GM15510 (cell line): ENCODE data around the gene MXD4.

ENCODE experiments used
- POLR2A ChIP-seq: IDR thresholded peaks from 3 replicates; pipeline ENCODE4 v1.6.1; 2011; ENCODE audit warnings: borderline replicate concordance; ENCODE audit not compliant: insufficient read length; ENCODE audit errors: extremely low read depth

Gene MXD4

DNA sequence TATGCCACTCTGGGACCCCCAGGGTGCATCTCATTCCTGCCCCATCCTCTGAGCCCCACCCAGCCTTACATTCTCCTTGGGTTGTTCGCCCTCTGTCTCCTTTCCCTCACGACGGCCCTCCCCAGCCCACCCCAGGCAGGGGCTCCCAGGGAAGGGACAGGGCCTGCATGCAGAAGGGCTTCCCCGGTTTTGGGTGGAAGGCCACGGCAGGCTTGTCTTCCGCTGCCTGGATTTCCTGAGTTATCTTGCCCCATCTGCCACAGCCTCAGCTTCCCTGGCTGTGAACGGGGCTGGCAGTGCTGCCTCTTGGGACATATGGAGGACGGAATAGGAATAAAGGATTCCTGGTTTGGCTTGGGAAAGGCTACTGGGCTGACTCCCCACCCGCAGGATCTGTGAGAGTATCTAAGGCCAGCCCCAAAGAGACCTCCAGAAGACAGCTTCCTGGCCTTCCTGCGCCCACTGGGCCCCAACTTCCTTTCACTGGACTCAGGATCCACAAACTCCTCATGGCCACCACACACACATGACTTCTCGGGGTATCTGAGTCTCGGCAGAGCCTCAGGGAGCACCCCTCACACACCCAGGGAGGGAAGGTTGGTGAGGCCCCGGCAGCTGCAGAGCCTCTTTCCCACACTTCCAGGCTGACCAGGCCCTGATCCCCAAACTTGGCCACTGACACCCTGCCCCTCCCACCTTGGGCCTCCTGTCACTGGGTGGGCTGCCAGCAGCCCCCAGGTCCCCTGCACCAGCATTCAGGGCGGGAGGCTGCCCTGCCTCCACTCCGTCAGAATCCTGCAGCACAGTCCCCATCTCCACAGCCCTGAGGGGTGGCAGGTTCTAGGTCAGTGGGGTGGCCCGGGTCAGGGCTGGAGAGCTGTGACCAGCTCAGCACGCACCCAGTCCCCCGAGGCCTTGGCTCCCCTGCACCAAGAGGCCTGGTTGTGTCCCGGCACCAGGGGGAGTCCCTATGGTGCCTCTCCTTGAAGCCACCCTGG lies 3.5 kb upstream of the MXD4 start:
- no peak for TF ChIP-seq POLR2A

DNA sequence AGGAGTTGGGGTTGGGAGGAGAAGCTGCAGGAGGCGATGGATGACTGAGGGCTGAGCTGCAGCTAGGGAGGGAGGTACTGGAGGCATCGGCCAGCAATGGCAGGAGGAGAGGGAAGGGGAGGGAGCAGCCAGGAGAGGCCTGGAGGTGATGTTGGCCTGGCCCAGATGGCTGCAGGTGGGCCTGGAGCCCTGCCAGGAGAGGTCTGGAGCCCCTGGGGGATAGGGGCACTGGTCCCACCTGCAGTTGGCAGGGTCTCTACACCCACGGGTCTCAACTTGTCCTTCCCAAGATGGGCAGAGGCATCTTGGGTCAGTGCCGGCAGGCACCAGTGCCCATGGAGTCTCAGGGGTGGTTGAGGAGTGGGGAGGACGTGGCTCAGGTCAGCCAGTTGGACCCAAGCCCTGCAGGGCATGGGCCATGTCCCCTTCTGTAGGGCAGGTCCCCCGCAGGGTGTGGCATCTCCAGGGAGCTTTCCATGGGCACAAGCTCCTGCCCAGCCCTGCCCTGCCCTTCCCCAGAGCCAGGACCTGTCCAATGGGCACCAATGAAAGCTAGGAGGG lies 2.7 kb upstream of the MXD4 start:
- no peak for TF ChIP-seq POLR2A

DNA sequence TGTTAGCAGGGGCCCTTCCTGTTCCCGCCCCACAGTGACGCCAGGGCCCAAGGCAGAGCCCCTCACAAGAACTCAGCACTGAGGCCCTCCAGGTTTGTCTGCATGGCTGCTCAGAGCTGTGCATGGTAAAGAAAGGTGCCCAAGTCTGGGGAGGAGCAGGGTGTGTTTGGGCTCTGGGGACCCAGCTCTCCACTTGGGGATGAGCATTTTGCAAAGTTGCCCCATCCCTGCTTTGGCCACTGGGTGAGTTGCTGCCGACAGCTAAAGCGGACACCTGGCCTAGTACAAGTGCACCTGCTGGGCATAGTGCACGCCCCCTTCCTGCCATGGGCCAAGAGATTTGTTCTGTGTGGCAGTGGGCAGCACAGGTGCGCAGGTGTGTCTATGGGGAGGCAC lies 2.0 kb upstream of the MXD4 start:
- no peak for TF ChIP-seq POLR2A

DNA sequence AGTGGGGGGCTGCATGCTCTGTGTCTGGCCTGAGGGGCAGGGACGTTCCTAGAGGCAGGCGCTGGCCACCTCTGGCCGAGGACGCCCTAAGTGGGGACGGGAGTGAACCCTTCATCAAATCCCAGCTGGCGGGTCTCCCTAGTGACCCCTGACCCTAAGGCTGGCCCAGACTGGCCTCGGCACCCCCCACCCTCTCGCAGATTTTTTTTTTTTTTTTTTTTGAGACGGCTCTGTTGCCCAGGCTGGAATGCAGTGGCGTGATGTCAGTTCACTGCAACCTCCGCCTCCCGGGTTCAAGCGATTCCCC lies 988 bp upstream of the MXD4 start:
- TF ChIP-seq POLR2A, result no peak

DNA sequence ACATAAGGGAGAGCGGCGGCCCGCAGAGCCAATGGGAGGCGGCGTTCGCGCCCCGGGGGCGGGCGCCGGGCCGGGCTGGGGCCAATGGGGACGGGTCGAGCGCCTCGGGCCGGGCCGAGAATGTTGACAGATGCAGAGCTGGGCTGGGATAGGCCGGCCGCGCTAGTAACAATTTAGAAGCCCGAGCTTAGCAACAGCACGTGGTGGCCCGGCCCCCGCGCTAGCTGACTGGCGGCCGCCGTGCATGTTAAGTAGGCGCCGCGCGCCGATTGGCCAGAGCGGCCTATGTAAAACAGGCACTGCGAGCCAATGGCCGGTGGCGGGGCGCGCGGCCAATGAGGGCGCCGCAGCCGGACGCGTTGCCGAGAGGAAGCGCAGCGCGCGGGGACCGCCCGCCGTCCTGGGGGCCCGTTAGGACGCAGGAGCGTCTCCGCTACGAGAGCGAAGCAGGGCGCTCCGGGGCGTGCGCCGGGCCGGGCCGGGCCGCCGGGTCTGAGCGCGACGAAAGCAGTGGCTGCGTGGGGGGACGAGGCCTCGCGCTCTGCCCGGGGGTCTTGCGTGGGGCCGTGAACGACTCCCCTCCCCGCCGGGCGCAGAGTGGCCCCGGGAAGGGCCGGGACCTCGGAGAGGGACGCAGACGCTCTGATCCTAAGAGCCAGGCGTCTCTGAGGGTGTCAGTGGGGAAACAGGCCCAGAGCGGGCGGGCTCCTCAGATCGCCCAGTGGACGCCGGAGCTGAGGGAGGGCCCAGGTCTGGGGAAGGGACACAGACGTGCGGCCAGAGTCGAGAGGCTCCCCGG lies 435 bp upstream of the MXD4 start:
- peak; percentile 94 for TF ChIP-seq POLR2A

DNA sequence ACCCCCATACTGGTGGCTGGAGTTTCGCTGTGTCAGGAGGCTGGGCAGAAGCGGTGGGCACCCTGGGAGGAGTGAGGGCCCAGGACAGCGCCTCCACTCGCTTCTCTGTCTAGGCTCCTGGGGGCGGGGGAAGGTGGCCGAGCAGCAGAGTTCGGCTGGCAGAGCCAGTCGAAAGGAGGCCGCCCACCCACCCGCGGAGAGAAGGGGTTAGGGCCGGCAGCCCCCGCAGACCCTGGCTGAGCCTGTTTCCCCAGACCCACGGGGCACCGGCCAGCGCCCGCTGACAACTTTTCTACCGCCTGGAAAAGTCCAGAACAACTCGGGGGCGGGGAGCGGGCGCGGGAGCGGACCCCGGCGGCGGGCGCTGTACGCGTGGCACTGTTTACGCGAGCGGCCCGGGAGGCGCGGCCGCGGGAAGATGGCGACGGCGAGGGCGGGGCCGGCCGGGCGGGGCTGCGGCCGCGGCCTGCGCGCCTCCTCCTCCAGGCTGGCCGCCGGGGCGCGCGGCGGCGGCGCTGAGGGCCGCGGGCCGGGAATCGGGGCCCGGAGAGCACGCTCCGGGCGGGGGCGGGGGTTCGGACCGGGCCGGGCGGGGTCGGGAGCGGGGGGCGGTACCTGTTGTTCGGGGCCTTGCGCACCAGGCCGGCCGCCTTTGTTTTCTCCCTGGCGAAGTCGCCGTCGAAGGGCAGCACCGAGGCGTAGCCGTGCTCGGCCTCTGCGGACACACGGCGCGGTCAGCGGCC lies 628 bp downstream of the MXD4 start:
- peak; percentile 22 for TF ChIP-seq POLR2A

DNA sequence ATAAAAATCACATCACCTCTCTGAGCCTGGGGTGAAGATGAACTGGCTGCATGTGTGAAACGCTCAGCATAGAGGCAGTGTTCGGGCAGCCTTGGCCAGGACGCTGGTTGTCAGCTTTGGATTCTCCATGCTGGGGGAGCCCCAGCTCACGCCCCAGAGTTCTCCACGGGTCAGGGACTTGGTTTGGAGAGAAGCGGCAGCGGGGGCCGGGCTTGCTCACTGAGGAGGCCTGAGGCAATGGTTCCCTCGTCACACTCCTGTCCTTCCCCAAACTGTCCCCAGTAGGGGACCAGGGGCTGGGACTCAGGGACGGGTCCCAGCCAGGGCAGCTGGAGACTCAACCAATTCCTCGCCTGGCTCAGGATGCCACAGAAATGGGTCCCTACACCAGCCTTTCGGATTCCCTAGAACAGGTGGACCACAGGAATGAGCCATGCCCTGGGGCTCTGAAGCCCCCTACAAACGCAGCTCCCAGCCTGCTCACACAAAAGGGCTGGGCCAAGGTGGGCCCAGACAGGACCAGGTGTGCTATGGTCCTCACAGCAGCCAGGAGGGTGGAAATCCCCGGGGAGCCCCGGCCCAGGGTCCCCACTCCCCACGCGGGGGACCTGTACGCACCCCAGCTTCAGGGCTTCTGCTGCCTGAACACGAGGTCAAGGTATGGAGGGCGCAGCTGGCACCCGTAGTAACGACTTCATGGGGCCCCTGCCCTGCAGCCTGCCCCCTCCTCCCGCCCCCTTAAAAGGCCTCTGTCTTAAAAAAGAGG lies 1.4 kb downstream of the MXD4 start:
- no peak for TF ChIP-seq POLR2A

DNA sequence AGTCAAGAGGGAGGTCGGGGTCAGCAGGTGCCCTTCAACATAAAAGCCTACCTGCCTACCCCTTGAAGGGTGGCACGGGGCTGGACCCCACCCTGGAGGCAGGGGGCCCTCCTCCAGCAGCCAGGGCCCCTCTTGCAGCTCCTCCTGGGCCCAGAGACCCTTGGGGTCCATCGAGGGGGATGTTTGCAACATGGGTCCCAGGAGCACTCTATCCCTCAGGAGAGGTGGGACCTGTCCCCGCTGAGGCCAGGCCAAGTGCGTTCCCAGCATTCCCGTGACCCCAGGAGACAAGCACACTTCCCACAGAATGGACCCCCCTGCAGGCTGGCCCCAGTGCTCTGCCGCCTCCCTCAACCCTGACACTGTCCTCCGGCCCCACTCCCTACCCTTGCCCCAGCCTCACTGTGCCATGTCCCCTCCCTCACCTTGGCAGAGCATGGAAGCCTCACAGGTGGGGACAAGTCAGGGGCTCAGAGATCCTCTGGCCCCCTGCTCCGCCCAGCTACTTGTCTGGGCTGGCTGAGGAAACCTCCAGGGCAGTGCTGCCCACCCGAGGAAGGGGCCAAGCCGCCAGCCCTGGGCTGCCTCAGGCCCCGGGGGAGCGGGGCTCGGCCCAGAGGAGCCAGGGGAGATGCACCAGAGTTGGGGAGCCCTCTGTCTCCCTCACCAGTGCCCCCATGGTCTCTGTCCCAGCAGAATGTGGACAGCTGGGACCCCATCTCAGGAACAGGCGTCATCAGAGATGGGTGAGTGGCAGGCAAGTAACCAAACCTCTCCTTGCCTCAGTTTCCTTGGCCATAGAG lies 2.2 kb downstream of the MXD4 start:
- TF ChIP-seq POLR2A, result no peak

DNA sequence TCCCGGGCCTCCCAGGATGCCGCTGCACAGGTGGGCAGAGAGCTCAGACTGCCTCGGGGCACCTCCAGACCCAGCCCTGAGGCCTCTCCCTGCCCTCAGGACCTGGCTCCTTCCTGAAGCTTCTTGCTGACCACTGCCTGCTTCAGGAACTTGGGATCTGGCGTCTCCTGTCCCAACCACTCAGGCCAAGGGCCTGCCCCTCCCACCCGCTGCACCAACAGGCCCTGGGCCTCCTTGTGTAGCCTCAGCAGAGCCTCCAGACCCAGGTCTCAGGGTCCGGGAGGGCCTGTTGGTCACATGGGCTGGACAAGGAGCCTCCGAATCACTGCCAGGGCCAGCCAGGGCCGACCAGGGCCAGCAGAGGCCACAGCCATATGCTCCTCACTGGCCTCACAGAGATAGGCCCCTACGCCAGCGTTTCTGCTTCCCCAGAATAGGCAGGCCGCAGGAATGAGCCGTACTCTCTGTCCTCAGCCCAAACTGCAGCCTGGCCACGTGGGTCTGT lies 2.8 kb downstream of the MXD4 start:
- TF ChIP-seq POLR2A, result no peak

DNA sequence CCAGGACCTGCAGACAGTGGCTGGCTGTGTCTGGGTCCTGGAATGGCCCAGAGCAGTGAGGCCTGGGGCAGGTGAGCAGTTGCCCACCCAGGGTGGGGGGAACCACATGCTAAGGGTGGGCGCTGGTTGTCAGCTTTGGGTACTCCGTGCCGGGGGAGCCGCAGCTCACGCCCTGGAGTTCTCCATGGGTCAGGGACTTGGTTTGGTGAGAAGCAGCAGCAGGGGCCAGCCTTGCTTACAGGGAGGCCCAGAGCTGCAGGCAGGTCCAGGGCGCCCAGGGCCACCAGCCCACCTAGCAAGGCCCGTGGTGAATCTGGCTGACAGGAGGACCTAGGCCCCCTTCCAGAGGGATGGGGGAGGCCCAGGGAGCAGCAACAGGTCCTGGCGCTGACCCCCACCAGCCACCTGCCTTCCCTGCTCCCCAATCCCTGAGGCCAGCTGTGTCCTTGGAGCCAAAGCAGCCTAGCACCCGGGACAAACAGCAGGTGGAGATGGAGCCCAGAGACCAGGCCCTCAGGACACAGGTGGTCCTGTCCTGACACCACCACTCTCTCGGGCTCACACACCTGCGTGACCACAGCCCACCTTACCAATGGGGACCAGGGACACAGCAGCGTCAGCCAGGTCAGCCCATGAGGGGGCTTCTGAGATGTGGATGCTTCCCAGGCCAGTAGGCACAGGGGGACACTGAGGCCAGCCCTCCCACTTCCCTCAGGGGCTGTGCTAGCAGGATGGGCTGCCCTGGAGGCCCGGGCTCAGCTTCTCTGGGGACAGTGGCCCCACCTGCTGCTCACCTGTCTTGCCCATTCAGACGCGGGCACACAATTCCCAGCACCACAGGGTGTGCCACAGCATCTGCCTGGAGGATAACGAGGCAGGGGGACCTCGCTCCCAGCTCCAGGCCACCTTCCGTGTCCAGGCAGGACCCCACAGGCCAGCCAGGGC lies 3.5 kb downstream of the MXD4 start:
- no peak for TF ChIP-seq POLR2A

DNA sequence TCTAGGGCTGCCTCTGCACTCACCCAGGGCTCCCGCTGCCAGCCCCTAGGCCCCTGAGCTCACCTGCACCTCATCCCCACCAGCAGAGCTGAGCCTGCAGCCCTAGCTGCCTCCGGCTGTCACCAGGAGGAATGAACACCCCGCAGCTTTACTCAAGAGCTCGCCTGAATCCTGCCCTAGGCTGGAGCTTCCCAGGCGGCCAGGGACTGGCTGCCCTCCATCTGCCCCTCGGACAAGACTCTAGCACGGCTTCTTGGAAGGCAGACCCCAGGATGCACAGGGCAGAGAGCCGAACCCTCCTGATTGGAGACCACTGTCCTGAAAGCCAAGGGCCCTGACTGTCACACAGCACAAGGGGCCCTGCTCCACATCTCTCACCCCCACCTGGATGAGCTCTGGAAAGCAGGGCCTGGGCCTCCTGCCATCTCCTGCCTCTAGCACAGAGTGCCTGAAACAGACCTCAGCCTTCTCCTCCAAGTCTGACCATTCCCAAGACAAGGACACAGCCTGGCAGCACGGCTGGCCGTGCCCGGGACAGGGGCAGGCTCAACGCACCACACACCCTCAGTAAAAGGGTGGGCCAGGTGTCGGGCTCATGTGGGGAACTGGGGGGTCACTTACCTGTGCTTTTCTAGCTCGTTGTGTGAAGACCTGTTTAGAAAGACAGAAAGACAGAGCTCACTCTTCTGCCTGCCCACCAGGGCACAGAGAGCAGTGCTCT lies 4.4 kb downstream of the MXD4 start:
- TF ChIP-seq POLR2A, result no peak
